LNCAP (cell line): Measurements from ENCODE around the gene CCDC157.

ENCODE experiments used
- TF ChIP-seq, protein P1 (sequence below): fragments of 450-650 bp; IDR thresholded peaks from 2 replicates; pipeline ENCODE4 v1.5.1; 2017; ENCODE audit warnings: mild to moderate bottlenecking

CCDC157 gene

DNA sequence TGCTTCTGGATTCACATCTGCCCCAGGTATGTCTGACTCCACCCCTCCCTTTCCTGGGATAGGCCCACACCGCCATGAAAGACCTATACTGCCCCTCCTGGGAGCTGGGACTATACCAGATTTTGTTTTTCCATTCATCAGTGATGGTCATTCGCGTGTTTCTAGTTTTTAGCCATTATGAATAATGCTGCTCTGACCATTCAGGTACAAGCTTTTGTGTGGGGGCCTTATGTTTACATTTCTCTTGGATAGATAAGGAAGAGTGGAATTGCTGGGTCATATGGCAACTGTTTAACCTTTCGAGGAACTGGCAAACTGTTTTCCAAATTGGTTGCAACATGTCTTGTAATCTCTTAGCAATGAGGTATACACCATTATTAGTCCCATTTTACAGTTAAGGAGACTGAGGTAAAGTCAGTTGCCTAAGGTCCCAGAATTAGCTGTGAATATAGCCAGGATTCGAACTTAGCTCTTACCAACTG is 28.9 kb upstream of the CCDC157 start:
- TF ChIP-seq, protein P1, sequence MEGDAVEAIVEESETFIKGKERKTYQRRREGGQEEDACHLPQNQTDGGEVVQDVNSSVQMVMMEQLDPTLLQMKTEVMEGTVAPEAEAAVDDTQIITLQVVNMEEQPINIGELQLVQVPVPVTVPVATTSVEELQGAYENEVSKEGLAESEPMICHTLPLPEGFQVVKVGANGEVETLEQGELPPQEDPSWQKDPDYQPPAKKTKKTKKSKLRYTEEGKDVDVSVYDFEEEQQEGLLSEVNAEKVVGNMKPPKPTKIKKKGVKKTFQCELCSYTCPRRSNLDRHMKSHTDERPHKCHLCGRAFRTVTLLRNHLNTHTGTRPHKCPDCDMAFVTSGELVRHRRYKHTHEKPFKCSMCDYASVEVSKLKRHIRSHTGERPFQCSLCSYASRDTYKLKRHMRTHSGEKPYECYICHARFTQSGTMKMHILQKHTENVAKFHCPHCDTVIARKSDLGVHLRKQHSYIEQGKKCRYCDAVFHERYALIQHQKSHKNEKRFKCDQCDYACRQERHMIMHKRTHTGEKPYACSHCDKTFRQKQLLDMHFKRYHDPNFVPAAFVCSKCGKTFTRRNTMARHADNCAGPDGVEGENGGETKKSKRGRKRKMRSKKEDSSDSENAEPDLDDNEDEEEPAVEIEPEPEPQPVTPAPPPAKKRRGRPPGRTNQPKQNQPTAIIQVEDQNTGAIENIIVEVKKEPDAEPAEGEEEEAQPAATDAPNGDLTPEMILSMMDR = peak; percentile 46; the same call in 1 of the 2 replicates

DNA sequence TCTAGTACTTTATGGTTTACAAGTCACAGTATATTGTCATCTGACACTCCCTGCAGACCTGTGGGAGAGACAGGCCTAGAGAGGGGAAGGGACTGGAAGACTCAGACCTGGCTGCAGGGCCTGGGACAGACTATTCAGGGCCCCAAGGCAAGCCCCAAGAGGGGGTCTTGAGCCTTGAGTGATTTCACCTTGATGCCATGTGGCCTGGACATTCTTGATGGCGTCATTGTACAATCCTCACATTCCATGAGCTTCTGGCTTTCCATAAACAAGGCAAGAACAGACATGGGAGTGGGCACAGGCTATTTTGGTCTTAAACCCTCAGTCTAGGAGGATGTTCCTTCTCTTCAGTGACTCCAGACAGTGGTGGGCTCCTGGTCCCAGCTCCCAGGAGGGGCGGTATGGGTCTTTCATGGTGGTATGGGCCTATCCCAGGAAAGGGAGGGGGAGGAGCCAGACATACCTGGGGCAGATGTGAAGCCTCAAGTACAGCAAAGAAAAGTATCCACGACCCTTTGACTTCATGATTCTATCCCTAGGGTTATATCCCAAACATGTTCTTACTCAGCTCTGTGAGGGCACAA is 28.2 kb upstream of the CCDC157 start:
- TF ChIP-seq, protein P1 = no peak

DNA sequence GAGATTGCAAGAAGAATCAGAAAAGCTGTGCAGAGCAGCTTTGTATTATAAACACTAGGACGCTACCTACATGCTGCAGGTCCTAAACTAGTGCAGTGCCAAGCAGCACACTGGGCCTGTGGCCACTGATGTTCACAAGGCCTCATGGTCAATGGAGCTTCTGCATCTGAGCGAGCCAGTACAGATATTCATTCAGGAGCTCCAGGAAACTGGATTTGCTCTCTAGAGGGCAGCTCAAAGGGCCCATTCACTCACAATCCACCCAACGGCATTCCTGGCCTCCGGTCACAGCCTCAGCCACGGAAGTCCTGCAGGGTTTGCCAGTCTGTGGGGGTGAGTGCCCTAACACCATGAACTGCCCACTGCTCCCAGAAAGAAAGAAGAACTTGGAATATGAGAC is 24.3 kb upstream of the CCDC157 start:
- TF ChIP-seq, protein P1 = no peak

- TF ChIP-seq, protein P1 = no peak
Observed at GRCh38 chr22:30332994-30333706, 23.7 kb upstream of the CCDC157 start.

- TF ChIP-seq, protein P1 = no peak
Observed at GRCh38 chr22:30333707-30334087, 23.1 kb upstream of the CCDC157 start.

GRCh38 chr22:30334646-30335045 is 22.2 kb upstream of the CCDC157 start:
- TF ChIP-seq, protein P1 = no peak

DNA sequence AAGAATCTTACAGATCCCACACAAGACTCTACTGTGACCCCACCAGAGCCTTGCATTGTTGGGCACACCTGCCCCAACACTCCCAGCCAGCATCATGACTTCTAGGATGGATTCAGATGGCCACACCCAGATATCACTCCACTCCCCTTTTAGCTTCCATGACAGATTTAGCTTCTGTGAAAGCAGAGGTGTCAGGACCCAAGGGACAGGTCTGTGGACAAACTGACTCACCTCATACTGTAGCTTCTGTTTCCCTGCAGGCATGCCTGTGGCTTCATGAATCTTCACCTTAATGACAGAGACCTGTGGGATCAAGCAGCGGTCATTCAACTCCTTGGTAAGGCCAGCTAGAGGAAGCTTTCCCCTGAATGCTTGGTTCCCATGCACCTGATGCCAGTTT is 21.6 kb upstream of the CCDC157 start:
- TF ChIP-seq, protein P1 = no peak
